ENCODE data around the gene LOC128125822.

Gene LOC128125822

GRCh38 chr6:63530991-63531390, 41.3 kb upstream of the LOC128125822 start:
- CTCF ChIA-PET: no interaction called here
- dilution Hi-C loops (cut with HindIII; ENCODE audit: low sequenced_read_pairs, unreplicated experiment): no loop called here

More at GRCh38 chr6:63530991-63531390, 41.3 kb upstream of the LOC128125822 start:
- H2BK20ac ChIP-seq (ENCODE audit: low read depth, low read length): no peak overlapping the region
- H3K14ac ChIP-seq (replicated peaks; ENCODE audit: low read depth, low read length): no peak overlapping the region
- no peak overlapping the region for H4K5ac ChIP-seq (ENCODE audit: low read depth, low read length)
- no peak overlapping the region for H3K27ac ChIP-seq (ENCODE audit: insufficient read depth, low read length)
- H4K20me1 ChIP-seq (ENCODE audit: insufficient read depth, low read length): 0 out of 2 replicates have a peak, but pooled peaks cover 3% of the 10 kb centered on the region
- no peaks in the 10 kb centered on the region for H3K79me1 ChIP-seq (ENCODE audit: low read depth in 1 of 2, low read length in 2 of 2)
- peak overlapping the region; percentile 4; the same call in 1 of the 2 replicates for H2AK5ac ChIP-seq (ENCODE audit: low read depth, low read length)
- POLR2A ChIA-PET (ENCODE audit: unreplicated experiment): no interaction called here
- BruUV-seq (replicated peaks): no TSS peak
- H3K56ac ChIP-seq (ENCODE audit: extremely low read depth, insufficient read depth, low read length): no peak overlapping the region
- WGBS, 2 experiments (ENCODE audit: extremely low coverage in 2 of 2, insufficient read length in 1 of 2): no CpG with 5 or more reads among the region's 1 CpG
- no peaks in the 10 kb centered on the region for H3K36me3 ChIP-seq (ENCODE audit: control insufficient read depth, insufficient read depth, low read length)
- intact Hi-C loops (cut with micrococcal nuclease) (no loop called here), in situ Hi-C loops (cut with MboI; ENCODE audit: low sequenced_read_pairs) (no loop called here)
- no peak overlapping the region for H4K91ac ChIP-seq (ENCODE audit: insufficient read depth, low read depth, low read length)
- H3K23ac ChIP-seq (ENCODE audit: low read depth, low read length): no peak overlapping the region
- H3K9ac ChIP-seq (ENCODE audit: low read depth, low read length): no peak overlapping the region
- DNase-seq (no peak), ATAC-seq (ENCODE audit: low read depth) (no peak)
- H2BK15ac ChIP-seq (ENCODE audit: low read depth, low read length): no peak overlapping the region
- H3K4me3 ChIP-seq (ENCODE audit: insufficient read depth, low read depth, low read length): no peak overlapping the region
- H3K18ac ChIP-seq (ENCODE audit: low read depth, low read length): no peak overlapping the region
- no peak overlapping the region for H4K8ac ChIP-seq (ENCODE audit: low read depth in 2 of 2, low read length in 2 of 2)
- H3K27me3 ChIP-seq (ENCODE audit: control insufficient read depth, insufficient read depth, low read length): no peaks in the 10 kb centered on the region
- no peak overlapping the region for H2AFZ ChIP-seq (replicated peaks; ENCODE audit: low read length, poor library complexity)
- no peak overlapping the region for H2BK120ac ChIP-seq (ENCODE audit: low read depth, low read length)
- H2AK9ac ChIP-seq (replicated peaks; ENCODE audit: low read depth, low read length, poor library complexity): no peak overlapping the region
- H3K9me1 ChIP-seq (ENCODE audit: insufficient read depth, low read length): peaks cover 2% of the 10 kb centered on the region; the same call in 1 of the 2 replicates
- H3K4me2 ChIP-seq (ENCODE audit: low read depth, low read length): no peak overlapping the region
- H3K4ac ChIP-seq (ENCODE audit: low read depth, low read length): no peak overlapping the region
- peaks cover 10% of the 10 kb centered on the region for H3K4me1 ChIP-seq (ENCODE audit: control insufficient read depth, insufficient read depth, low read length)
- H3K9me3 ChIP-seq (ENCODE audit: control insufficient read depth, insufficient read depth, low read length): no peaks in the 10 kb centered on the region
- no peak overlapping the region for H2BK5ac ChIP-seq (ENCODE audit: low read depth, low read length, poor library complexity, severe bottlenecking)
- TF ChIP-seq ELK1 (IDR thresholded peaks at IDR 0.05; ENCODE audit: borderline replicate concordance, low read depth, low read length) (no peak), SMC3 (IDR thresholded peaks at IDR 0.05; ENCODE audit: low read depth, low read length) (no peak)

Measured in IMR-90 (cell line).